ENCODE measurements around the gene CHST4.

DNA sequence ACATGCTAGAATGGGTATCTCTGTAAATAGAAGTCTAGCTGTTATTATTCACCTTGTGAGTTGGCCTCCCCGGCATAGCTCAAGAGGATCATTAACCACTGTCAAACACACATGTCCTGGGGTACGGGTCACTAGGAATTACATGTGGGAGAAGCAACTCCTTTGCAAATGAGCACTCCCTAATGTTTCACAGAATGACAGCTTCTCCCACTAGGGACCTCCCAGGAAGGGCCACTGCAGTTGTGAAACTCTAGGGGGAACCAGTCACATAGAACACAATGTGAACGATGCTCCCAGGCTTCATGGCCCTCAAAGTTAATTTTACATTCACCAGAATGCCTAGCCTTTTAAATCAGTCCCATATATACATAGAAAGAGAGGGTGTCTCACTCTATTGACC is 24.7 kb upstream of the CHST4 start:
- TF ChIP-seq, protein P1, sequence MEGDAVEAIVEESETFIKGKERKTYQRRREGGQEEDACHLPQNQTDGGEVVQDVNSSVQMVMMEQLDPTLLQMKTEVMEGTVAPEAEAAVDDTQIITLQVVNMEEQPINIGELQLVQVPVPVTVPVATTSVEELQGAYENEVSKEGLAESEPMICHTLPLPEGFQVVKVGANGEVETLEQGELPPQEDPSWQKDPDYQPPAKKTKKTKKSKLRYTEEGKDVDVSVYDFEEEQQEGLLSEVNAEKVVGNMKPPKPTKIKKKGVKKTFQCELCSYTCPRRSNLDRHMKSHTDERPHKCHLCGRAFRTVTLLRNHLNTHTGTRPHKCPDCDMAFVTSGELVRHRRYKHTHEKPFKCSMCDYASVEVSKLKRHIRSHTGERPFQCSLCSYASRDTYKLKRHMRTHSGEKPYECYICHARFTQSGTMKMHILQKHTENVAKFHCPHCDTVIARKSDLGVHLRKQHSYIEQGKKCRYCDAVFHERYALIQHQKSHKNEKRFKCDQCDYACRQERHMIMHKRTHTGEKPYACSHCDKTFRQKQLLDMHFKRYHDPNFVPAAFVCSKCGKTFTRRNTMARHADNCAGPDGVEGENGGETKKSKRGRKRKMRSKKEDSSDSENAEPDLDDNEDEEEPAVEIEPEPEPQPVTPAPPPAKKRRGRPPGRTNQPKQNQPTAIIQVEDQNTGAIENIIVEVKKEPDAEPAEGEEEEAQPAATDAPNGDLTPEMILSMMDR (IDR thresholded peaks at IDR 0.05; ENCODE audit: low read depth, low read length, poor library complexity, severe bottlenecking), result peak; percentile 24
- no peak for TF ChIP-seq EZH2phosphoT487 (IDR thresholded peaks at IDR 0.05; ENCODE audit: borderline replicate concordance, low read length)
